ENCODE data around the gene CERS1. TPM values are rescaled to one million over a fixed set of nuclear protein-coding genes. Genes with fewer than 3 reads are reported as not detected.

CERS1 gene
- total RNA-seq, 1 experiment from 2014 or later: 11.4 TPM

DNA sequence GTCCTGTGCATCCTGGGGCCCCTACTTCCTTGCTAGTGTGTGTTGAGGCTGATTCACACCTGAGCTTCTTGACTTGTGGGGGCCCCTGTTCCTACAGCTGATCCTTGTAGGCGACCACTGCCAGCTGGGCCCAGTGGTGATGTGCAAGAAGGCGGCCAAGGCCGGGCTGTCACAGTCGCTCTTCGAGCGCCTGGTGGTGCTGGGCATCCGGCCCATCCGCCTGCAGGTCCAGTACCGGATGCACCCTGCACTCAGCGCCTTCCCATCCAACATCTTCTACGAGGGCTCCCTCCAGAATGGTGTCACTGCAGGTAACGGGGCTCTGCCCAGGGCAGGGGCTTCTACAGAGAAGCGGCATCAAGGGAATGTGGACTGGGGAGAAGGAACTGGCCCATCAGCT is 38.7 kb downstream of the CERS1 start:
- Histone ChIP-seq H3K36me3 (ENCODE audit: insufficient read depth, low read length, poor library complexity, severe bottlenecking) (peaks cover 95% of the 10 kb centered on the region), H3K27me3 (replicated peaks; ENCODE audit: insufficient read depth, low read depth, low read length, poor library complexity) (no peaks in the 10 kb centered on the region), H3K4me1 (ENCODE audit: insufficient read depth, low read length, poor library complexity, severe bottlenecking) (no peaks in the 10 kb centered on the region), H3K9me3 (ENCODE audit: low read depth, low read length, poor library complexity, severe bottlenecking) (no peaks in the 10 kb centered on the region), H3K27ac (ENCODE audit: low read depth, low read length, poor library complexity, severe bottlenecking) (no peak overlapping the region), H3K4me3 (ENCODE audit: low read depth, low read length, poor library complexity, severe bottlenecking) (no peak overlapping the region)
- CTCF ChIA-PET: no interaction called here
- intact Hi-C loops (cut with micrococcal nuclease; ENCODE audit: unreplicated experiment): no loop called here
- no peak for DNase-seq (ENCODE audit: low spot score)
- no TSS peak for BruUV-seq (replicated peaks)
- TF ChIP-seq, protein P1, sequence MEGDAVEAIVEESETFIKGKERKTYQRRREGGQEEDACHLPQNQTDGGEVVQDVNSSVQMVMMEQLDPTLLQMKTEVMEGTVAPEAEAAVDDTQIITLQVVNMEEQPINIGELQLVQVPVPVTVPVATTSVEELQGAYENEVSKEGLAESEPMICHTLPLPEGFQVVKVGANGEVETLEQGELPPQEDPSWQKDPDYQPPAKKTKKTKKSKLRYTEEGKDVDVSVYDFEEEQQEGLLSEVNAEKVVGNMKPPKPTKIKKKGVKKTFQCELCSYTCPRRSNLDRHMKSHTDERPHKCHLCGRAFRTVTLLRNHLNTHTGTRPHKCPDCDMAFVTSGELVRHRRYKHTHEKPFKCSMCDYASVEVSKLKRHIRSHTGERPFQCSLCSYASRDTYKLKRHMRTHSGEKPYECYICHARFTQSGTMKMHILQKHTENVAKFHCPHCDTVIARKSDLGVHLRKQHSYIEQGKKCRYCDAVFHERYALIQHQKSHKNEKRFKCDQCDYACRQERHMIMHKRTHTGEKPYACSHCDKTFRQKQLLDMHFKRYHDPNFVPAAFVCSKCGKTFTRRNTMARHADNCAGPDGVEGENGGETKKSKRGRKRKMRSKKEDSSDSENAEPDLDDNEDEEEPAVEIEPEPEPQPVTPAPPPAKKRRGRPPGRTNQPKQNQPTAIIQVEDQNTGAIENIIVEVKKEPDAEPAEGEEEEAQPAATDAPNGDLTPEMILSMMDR (conservative IDR thresholded peaks at IDR 0.05; ENCODE audit: low read depth, low read length): no peak
- no peak for TF ChIP-seq EZH2 (IDR thresholded peaks at IDR 0.05; ENCODE audit: borderline replicate concordance, low read depth, low read length, poor library complexity, severe bottlenecking)
- POLR2A ChIA-PET (ENCODE audit: low non-redundant PET): no interaction called here

DNA sequence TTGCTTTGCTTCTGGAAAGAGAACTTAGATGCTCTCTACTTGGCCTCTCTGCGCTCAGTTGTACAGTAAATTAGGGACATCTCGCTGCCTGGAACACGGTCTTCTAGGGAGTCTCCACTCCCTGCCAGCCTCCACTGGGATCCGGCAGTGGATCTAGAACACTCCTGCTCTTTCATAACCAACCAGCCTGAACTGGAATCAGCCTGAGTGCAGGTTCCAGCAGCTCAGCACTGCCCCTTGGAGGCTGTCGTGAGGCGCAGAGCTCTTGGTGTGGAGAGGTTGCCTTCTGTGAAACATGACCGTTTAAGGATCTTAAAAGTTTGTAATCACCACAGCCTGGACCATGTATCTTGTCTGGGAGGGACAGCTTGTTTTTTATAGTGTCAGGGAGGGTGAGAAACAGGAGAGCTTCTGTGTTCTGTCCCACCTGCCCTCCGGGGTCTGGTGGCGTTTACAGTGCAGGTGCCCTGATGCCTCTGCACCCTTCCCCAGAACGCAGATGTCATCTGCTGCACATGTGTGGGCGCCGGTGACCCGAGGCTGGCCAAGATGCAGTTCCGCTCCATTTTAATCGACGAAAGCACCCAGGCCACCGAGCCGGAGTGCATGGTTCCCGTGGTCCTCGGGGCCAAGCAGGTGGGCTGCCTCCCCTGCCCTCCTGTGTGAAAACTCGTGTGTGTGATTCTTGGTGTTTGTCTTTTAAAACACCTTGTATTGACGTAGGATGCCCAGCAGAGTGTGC is 39.4 kb downstream of the CERS1 start:
- Histone ChIP-seq H3K27ac (ENCODE audit: low read depth, low read length, poor library complexity, severe bottlenecking) (no peak overlapping the region), H3K4me3 (ENCODE audit: low read depth, low read length, poor library complexity, severe bottlenecking) (no peak overlapping the region), H3K27me3 (replicated peaks; ENCODE audit: insufficient read depth, low read depth, low read length, poor library complexity) (no peaks in the 10 kb centered on the region), H3K36me3 (ENCODE audit: insufficient read depth, low read length, poor library complexity, severe bottlenecking) (peaks cover 94% of the 10 kb centered on the region), H3K9me3 (ENCODE audit: low read depth, low read length, poor library complexity, severe bottlenecking) (no peaks in the 10 kb centered on the region), H3K4me1 (ENCODE audit: insufficient read depth, low read length, poor library complexity, severe bottlenecking) (no peaks in the 10 kb centered on the region)
- no peak for TF ChIP-seq EZH2 (IDR thresholded peaks at IDR 0.05; ENCODE audit: borderline replicate concordance, low read depth, low read length, poor library complexity, severe bottlenecking)
- TF ChIP-seq, protein P1 (conservative IDR thresholded peaks at IDR 0.05; ENCODE audit: low read depth, low read length): peak; percentile 47
- DNase-seq (ENCODE audit: low spot score): peak; percentile 39
- ChIA-PET CTCF (interaction anchor here (0.7 to 1.0 kb wide), 2 partner anchors 9 to 24 kb away, joined by 3 to 4 read pairs; partner anchors contain the start of gene UPF1), POLR2A (ENCODE audit: low non-redundant PET) (no interaction called here)
- intact Hi-C loops (cut with micrococcal nuclease; ENCODE audit: unreplicated experiment): no loop called here
- no TSS peak for BruUV-seq (replicated peaks)

DNA sequence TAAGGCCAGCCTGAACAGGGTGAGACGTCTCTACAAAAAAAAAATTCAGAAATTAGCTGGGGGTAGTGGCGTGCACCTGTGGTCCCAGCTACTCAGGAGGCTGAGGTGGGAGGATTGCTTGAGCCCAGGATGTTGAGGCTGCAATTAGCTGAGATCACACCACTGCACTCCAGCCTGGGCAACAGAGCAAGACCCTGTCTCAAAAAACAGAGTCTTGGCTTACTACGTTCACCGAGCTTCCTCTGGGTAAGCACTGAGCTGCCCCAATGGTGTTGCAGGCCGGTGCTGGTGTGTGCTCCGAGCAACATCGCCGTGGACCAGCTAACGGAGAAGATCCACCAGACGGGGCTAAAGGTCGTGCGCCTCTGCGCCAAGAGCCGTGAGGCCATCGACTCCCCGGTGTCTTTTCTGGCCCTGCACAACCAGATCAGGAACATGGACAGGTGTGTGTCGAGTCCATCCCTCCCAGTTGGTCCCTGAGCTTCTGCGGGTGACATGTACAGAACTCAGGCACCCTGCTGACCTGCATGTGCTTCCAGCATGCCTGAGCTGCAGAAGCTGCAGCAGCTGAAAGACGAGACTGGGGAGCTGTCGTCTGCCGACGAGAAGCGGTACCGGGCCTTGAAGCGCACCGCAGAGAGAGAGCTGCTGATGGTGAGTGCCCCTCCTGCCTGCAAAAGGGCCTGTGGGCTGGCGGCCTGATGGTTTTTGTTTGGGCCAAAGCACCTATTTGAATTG is 40.1 kb downstream of the CERS1 start:
- ChIA-PET CTCF (interaction anchor here (0.7 to 1.0 kb wide), 2 partner anchors 10 to 23 kb away, joined by 3 to 4 read pairs; partner anchors contain the start of gene UPF1), POLR2A (ENCODE audit: low non-redundant PET) (no interaction called here)
- no peak overlapping the region for H3K27ac ChIP-seq (ENCODE audit: low read depth, low read length, poor library complexity, severe bottlenecking)

More for the DNA sequence above, 40.1 kb downstream of the CERS1 start:
- intact Hi-C loops (cut with micrococcal nuclease; ENCODE audit: unreplicated experiment): no loop called here
- Histone ChIP-seq H3K4me1 (ENCODE audit: insufficient read depth, low read length, poor library complexity, severe bottlenecking) (no peaks in the 10 kb centered on the region), H3K9me3 (ENCODE audit: low read depth, low read length, poor library complexity, severe bottlenecking) (no peaks in the 10 kb centered on the region), H3K4me3 (ENCODE audit: low read depth, low read length, poor library complexity, severe bottlenecking) (no peak overlapping the region), H3K36me3 (ENCODE audit: insufficient read depth, low read length, poor library complexity, severe bottlenecking) (peaks cover 94% of the 10 kb centered on the region), H3K27me3 (replicated peaks; ENCODE audit: insufficient read depth, low read depth, low read length, poor library complexity) (no peaks in the 10 kb centered on the region)
- DNase-seq (ENCODE audit: low spot score): no peak
- TF ChIP-seq EZH2 (IDR thresholded peaks at IDR 0.05; ENCODE audit: borderline replicate concordance, low read depth, low read length, poor library complexity, severe bottlenecking): no peak
- TF ChIP-seq, protein P1 (conservative IDR thresholded peaks at IDR 0.05; ENCODE audit: low read depth, low read length): no peak
- no TSS peak for BruUV-seq (replicated peaks)
